Stomach (tissue), 4 donors: ENCODE measurements around the gene RNF141.

Experiments used
- EP300 ChIP-seq: sonication (generic); formaldehyde crosslinking; IDR thresholded peaks from one replicate; pipeline ENCODE4 v1.6.1; 2017; ENCODE audit warnings: antibody characterized with exemption
- POLR2A ChIP-seq, 4 donors: fragments of 450-650 bp; IDR thresholded peaks; one replicate each; pipeline ENCODE4 v1.6.1; 2016; ENCODE audit warnings: antibody characterized with exemption in 4 of 4, control low read depth in 2 of 4, mild to moderate bottlenecking in 1 of 4, moderate library complexity in 1 of 4
- POLR2AphosphoS5 ChIP-seq, 3 donors: sonication (generic); formaldehyde crosslinking; IDR thresholded peaks; one replicate each; pipeline ENCODE4 v1.6.1; 2016; ENCODE audit warnings: antibody characterized with exemption in 3 of 3
- TF ChIP-seq, protein P1 (sequence below), 7 experiments: fragments of 450-650 bp in 4 of 7; fragments of 200-600 bp in 3 of 7; sonication (generic) in 3 of 7; IDR thresholded peaks; one replicate each; pipeline ENCODE4 v1.5.1; 2016 to 2019; ENCODE audit warnings: antibody characterized with exemption in 7 of 7, control low read depth in 2 of 7, mild to moderate bottlenecking in 1 of 7

DNA sequence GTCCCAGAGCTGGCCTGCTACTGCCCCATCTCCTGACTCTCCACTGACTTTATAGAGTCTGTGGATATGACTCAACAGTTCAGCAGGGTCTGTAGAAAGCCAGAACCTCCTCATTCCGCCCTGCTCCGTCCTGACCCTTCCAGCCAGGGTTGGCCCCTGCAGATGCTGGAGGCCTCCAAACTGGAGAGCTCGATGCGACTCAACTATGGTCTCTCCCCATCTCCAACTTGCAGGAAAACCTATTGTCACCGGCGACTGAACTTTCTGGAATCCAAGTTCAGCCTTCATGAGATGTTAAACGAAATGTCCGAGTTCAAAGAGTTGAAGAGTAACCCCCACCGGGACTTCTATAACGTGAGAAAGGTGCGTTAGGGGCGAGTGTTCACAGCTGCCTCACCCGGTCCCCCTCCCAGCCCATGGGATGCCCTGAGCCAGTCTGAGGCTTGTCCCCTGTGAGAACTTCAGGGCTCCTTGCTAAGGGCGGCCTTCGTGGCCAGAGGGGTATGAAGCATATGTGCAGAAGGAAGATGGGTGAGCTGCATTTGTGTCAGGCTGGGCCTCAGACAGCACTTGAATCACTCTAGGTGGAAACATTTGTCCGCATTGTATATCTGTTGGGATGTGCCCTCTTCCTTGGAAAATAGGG, 53.9 kb downstream of the RNF141 start:
- TF ChIP-seq, protein P1, sequence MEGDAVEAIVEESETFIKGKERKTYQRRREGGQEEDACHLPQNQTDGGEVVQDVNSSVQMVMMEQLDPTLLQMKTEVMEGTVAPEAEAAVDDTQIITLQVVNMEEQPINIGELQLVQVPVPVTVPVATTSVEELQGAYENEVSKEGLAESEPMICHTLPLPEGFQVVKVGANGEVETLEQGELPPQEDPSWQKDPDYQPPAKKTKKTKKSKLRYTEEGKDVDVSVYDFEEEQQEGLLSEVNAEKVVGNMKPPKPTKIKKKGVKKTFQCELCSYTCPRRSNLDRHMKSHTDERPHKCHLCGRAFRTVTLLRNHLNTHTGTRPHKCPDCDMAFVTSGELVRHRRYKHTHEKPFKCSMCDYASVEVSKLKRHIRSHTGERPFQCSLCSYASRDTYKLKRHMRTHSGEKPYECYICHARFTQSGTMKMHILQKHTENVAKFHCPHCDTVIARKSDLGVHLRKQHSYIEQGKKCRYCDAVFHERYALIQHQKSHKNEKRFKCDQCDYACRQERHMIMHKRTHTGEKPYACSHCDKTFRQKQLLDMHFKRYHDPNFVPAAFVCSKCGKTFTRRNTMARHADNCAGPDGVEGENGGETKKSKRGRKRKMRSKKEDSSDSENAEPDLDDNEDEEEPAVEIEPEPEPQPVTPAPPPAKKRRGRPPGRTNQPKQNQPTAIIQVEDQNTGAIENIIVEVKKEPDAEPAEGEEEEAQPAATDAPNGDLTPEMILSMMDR (IDR thresholded peaks at IDR 0.05): no peak
- TF ChIP-seq EP300: no peak
- TF ChIP-seq POLR2AphosphoS5 (IDR thresholded peaks at IDR 0.05): no peak
- no peak for TF ChIP-seq POLR2A (IDR thresholded peaks at IDR 0.05)
